Activated CD4-positive, alpha-beta T cell treated with anti-CD3 and anti-CD28 coated beads, Interleukin-2, amount 10 ng/mL, durations not matched to agents 7 days and 5 days (primary cell): ENCODE results near the gene RAD51B. TPM values are rescaled to one million over a fixed set of nuclear protein-coding genes. Genes with fewer than 3 reads are reported as not detected.

Experiments
- CTCF ChIA-PET: fragments of 350-600 bp; sonication (Branson Sonifier 250); formaldehyde crosslinking; loops from one replicate; lab custom pipeline; 2021; ENCODE audit warnings: antibody characterized with exemption; lab: Charles Lee
- POLR2A ChIA-PET: fragments of 350-600 bp; sonication (Branson Sonifier 250); formaldehyde crosslinking; loops from one replicate; lab custom pipeline; 2021; ENCODE audit warnings: antibody characterized with exemption; lab: Charles Lee
- DNase-seq: peaks from one replicate; pipeline ENCODE4 v3.0.0-alpha.2; 2020
- H3K27ac Mint-ChIP-seq: one replicate; pipeline ENCODE4 v1.8.0; 2021; ENCODE audit warnings: mild to moderate bottlenecking, moderate library complexity, mixed read lengths
- H3K27me3 Mint-ChIP-seq: one replicate; pipeline ENCODE4 v1.8.0; 2021; ENCODE audit warnings: mixed read lengths
- H3K36me3 Mint-ChIP-seq: one replicate; pipeline ENCODE4 v1.8.0; 2021; ENCODE audit warnings: low read depth, mixed read lengths
- H3K4me1 Mint-ChIP-seq: one replicate; pipeline ENCODE4 v1.8.0; 2021; ENCODE audit warnings: mixed read lengths
- H3K4me3 Mint-ChIP-seq: one replicate; pipeline ENCODE4 v1.8.0; 2021; ENCODE audit warnings: mild to moderate bottlenecking, moderate library complexity, mixed read lengths
- H3K9me3 Mint-ChIP-seq: one replicate; pipeline ENCODE4 v1.8.0; 2021; ENCODE audit warnings: mixed read lengths
- total RNA-seq, 2 experiments: library from RNA; stranded (reverse); gene quantifications; one replicate each; pipeline ENCODE4 v1.2.3, GENCODE V29; 2021

The RAD51B gene
- total RNA-seq, 2 experiments from 2014 or later: 20.6 to 30.3 TPM

DNA sequence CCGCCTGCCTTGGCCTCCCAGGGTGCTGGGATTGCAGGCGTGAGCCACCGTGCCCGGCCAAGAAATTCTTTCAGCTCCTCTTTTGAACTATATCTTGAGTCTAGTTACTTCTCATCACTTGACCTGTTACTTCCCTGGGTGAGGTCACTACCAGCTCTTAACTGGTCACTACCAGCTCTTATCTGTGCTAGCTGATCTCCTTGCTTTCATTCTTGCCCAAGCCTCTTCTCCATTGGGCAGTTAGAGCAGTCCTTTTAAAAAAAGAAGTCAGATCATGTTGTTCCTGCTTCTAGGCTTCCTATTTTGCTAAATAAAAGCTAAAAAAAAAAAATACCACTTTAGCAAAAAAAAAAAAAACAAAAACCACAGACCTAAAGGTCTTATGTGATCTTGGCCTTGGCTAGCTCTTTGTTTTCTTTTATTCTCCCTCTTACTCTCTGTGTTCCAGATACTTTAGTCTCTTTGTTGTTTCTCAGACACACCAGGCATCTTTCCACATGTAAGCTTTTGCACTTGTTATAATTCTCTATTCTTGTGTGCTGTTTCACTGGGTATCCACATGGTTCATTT, 63.5 kb downstream of the RAD51B start:
- H3K36me3 Mint-ChIP-seq: peaks cover 1% of the 10 kb centered on the region
- CTCF ChIA-PET: interaction anchor here (0.5 to 1.1 kb wide), 4 partner anchors 58 to 1223 kb away, joined by 3 to 5 read pairs (median 3); no protein-coding TSS in a partner anchor
- H3K27ac Mint-ChIP-seq: no peak overlapping the region
- H3K4me3 Mint-ChIP-seq: no peak overlapping the region
- H3K4me1 Mint-ChIP-seq: peaks cover 25% of the 10 kb centered on the region
- no peaks in the 10 kb centered on the region for H3K27me3 Mint-ChIP-seq
- no peak for DNase-seq
- POLR2A ChIA-PET: no interaction called here
- no peaks in the 10 kb centered on the region for H3K9me3 Mint-ChIP-seq

DNA sequence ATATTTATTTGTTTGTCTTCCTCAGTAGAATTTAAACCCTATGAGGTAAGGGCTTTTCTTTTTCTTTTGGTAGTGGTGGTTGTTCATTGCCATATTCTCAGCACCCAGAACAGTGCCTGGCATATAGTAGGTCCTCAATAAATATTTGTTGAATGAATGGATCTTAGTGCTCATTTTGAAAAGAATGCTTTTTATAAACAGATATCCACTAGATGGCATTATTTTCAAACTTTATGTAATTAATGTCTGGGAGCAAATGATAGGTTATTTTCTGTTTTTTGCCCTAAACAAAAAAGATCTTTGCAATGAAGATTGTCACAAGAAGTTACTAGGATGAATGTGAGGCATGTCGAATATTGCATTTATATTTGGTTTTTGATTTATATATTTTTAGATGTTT, 64.1 kb downstream of the RAD51B start:
- Mint-ChIP-seq H3K9me3 (no peaks in the 10 kb centered on the region), H3K36me3 (peaks cover 1% of the 10 kb centered on the region), H3K27me3 (no peaks in the 10 kb centered on the region), H3K4me1 (peaks cover 25% of the 10 kb centered on the region), H3K27ac (no peak overlapping the region), H3K4me3 (no peak overlapping the region)
- CTCF ChIA-PET: interaction anchor here (1.1 kb wide), 1 partner anchor 933 kb away, joined by 3 read pairs; no protein-coding TSS in a partner anchor
- DNase-seq: no peak
- POLR2A ChIA-PET: no interaction called here

DNA sequence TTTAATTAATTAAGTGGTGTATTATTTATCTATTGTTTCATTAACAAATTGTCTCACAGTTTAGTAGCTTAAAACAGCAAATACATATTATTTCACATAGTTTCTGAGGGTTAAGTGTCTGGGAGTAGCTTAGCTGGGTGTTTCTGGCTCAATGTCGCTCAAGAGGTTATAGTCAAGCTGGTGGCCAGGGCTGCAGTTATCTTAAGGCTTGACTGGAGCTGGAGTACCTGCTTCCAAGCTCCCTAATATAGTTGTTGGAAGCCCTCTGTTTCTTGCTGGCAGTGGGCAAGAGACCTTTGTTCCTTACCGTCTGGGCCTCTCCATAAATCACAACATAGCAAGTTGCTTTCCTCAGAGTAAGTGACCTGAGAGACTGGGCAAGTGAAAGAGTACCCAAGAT, 66.6 kb downstream of the RAD51B start:
- Mint-ChIP-seq H3K4me1 (peaks cover 20% of the 10 kb centered on the region), H3K27ac (no peak overlapping the region), H3K9me3 (no peaks in the 10 kb centered on the region), H3K27me3 (no peaks in the 10 kb centered on the region), H3K4me3 (no peak overlapping the region), H3K36me3 (no peaks in the 10 kb centered on the region)
- no peak for DNase-seq
- POLR2A ChIA-PET: interaction anchor here (0.6 kb wide), 1 partner anchor 309 kb away, joined by 5 read pairs; no protein-coding TSS in a partner anchor
- CTCF ChIA-PET: no interaction called here

DNA sequence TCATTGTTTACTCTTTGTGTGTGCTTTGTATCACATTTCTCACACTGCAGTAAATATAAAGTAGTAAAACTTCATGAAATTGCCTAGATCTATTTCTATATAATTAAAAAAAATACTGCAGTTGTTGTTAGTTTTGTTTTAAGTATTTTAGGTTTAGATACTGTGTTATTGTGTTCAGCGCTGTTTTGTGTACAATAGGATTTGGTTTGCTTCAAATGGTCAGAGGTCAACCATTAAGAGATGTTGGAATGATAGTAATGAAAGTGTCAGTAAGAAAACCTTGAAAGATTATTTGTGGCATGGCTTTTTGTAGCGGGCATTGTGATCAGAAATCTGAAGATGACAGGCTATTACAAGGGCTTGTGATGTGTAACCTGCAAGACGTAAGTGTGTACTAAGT, 67.9 kb downstream of the RAD51B start:
- H3K4me1 Mint-ChIP-seq: peaks cover 11% of the 10 kb centered on the region
- ChIA-PET CTCF (no interaction called here), POLR2A (no interaction called here)
- DNase-seq: no peak
- no peaks in the 10 kb centered on the region for H3K9me3 Mint-ChIP-seq
- H3K27ac Mint-ChIP-seq: no peak overlapping the region
- no peaks in the 10 kb centered on the region for H3K36me3 Mint-ChIP-seq
- H3K4me3 Mint-ChIP-seq: no peak overlapping the region
- H3K27me3 Mint-ChIP-seq: no peaks in the 10 kb centered on the region

DNA sequence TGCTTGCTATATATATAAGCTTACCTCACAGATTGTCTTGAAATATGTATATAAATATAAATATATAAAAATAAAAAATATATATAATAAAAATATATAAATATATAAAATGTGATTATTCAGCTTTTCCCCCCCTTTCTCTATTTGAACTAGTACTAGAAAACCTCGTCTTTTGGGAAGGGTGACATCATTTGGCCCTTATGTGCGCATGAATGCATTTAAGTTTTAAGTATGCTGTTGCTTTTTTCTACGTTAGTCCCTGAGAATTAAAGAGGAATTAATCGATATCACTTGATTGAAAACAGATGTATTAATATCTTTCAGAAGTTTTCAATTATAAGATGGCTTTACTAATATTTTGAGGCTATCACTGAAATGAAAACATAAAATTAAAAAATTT, 69.9 kb downstream of the RAD51B start:
- no peak for DNase-seq
- POLR2A ChIA-PET: no interaction called here
- Mint-ChIP-seq H3K9me3 (no peaks in the 10 kb centered on the region), H3K36me3 (no peaks in the 10 kb centered on the region), H3K27ac (no peak overlapping the region), H3K4me1 (peaks cover 3% of the 10 kb centered on the region), H3K4me3 (no peak overlapping the region), H3K27me3 (no peaks in the 10 kb centered on the region)
- CTCF ChIA-PET: no interaction called here

DNA sequence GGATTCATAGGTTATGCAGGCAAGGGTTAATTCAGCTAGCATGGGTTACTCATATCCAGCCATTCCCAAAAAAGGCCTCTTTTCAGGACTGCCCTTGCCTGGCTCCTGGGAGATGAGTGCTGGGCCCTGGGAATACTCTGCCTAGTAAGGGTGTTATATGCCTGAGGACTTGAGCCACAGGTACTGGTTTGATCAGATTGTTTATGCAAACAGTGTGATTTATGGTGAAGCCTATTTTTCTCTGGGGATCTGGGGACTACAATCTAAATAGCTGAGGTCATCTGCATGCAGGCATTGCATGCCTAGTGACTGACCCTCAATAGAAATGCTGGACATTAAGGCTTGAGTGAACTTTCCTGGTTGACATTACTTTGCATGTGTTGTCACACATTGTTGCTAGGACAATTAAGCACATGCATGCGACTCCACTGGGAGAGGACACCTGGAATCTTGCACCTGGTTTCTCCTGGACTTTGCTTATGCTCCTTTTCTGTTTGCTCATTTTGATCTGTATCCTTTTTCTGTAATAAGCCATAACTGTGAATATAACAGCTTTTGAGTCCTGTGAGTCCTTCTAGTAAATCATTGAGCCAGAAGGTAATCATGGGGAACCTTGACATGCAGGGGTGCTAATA, 73.0 kb downstream of the RAD51B start:
- no peak overlapping the region for H3K4me3 Mint-ChIP-seq
- H3K36me3 Mint-ChIP-seq: no peaks in the 10 kb centered on the region
- H3K27me3 Mint-ChIP-seq: no peaks in the 10 kb centered on the region
- ChIA-PET CTCF (interaction anchor here (0.6 kb wide), 1 partner anchor 54 kb away, joined by 3 read pairs; no protein-coding TSS in a partner anchor), POLR2A (no interaction called here)
- DNase-seq: no peak
- no peak overlapping the region for H3K27ac Mint-ChIP-seq
- H3K4me1 Mint-ChIP-seq: no peaks in the 10 kb centered on the region
- no peaks in the 10 kb centered on the region for H3K9me3 Mint-ChIP-seq

DNA sequence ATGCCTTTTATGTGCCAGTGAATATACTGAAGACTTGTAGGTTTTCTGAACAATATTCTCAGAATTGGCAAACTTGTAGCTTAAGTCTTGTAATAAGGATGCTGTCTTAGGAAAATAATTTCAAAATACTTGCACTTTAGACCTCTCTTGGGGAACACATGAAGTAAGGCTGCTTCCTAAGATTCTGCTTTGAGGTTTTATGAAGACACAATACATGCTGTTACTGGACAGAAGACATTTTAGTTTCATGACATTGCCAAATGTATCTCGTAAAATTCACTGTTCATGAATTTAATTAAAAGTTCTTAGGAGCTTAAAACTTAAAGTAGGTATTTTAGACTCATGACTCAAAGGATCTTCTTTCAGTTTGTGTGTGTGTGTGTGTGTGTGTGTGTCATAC, 80.7 kb downstream of the RAD51B start:
- Mint-ChIP-seq H3K27ac (no peak overlapping the region), H3K4me1 (peaks cover 5% of the 10 kb centered on the region), H3K9me3 (peaks cover 8% of the 10 kb centered on the region), H3K4me3 (no peak overlapping the region), H3K36me3 (peaks cover 13% of the 10 kb centered on the region), H3K27me3 (no peaks in the 10 kb centered on the region)
- ChIA-PET POLR2A (no interaction called here), CTCF (interaction anchor here (0.8 kb wide), 1 partner anchor 36 kb away, joined by 3 read pairs; no protein-coding TSS in a partner anchor)
- DNase-seq: no peak

DNA sequence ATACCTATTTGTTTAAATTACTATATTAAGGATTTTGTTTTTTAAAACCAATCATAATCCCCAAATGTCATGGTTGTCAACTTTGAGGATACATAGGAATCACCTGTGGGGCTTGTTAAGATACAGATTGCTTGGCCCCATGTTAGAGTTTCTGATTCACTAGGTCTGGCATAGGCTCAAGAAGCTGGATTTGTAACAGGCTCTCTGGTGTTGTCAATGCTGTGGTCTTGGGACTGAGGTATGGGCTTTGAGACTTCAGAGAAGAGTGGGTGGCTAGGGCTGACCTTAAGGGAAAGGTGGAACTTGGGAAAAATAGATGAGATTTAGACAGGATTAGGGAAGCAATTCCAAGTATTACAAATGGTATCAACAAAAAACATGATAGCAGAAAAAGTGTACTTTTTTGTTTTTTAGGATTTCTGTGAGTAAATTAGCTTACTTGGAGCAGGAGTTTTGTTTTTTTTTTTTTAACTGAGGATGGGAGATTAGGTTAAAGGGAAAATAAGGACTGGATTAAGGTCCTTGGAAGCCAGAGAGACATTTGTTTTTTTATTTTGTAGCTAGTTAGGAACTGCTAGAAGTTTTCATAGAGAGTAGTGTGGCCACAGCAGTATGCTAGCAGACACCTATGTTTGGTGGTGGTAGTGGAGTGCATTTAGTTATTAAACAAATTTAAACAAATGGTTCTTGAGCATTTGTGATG, 88.6 kb downstream of the RAD51B start:
- Mint-ChIP-seq H3K4me3 (no peak overlapping the region), H3K27me3 (no peaks in the 10 kb centered on the region), H3K36me3 (peaks cover 10% of the 10 kb centered on the region), H3K27ac (no peak overlapping the region), H3K4me1 (no peaks in the 10 kb centered on the region), H3K9me3 (no peaks in the 10 kb centered on the region)
- no peak for DNase-seq
- ChIA-PET POLR2A (no interaction called here), CTCF (interaction anchor here (0.6 kb wide), 1 partner anchor 37 kb away, joined by 3 read pairs; no protein-coding TSS in a partner anchor)

DNA sequence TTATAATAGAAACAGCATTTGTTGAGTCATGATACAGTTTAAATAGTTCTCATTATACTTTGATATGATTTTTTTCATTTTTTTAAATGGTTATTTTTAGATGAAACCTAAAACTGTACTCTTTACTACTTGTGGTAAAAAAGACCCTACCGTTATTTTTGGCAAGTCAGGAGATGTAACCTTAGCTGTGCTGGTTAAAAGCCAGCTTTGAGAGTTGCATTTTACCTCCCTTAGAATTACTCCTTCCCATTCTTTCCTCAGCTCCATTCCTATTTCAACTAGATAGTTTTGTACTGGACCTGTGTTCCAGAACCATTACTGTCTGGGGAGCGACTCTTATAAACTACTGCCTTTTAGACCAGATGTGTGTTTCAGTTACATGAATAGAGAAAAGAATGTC, 92.0 kb downstream of the RAD51B start:
- Mint-ChIP-seq H3K4me3 (no peak overlapping the region), H3K9me3 (no peaks in the 10 kb centered on the region), H3K36me3 (peaks cover 2% of the 10 kb centered on the region), H3K27me3 (no peaks in the 10 kb centered on the region), H3K27ac (no peak overlapping the region), H3K4me1 (no peaks in the 10 kb centered on the region)
- POLR2A ChIA-PET: no interaction called here
- no peak for DNase-seq
- CTCF ChIA-PET: no interaction called here

DNA sequence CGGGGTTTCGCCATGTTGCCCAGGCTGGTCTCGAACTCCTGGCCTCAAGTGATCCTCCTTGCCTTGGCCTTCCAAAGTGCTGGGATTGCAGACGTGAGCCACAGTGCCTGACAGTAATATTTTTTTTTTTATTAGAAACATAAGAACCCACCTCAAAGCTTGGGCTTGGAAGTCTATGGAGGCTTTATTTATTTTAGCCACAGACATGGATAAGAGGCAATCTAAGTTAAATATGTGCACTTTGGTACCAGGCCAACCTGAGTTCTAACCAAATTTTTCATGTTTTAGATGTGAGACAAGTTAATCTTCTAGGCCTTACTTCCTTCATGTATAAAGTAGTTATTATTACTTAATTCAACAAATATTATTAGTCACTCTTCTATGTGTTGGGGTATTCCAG, 96.9 kb downstream of the RAD51B start:
- CTCF ChIA-PET: no interaction called here
- H3K36me3 Mint-ChIP-seq: no peaks in the 10 kb centered on the region
- no peaks in the 10 kb centered on the region for H3K9me3 Mint-ChIP-seq
- no peak for DNase-seq
- POLR2A ChIA-PET: no interaction called here
- H3K4me3 Mint-ChIP-seq: no peak overlapping the region
- no peaks in the 10 kb centered on the region for H3K4me1 Mint-ChIP-seq
- no peaks in the 10 kb centered on the region for H3K27me3 Mint-ChIP-seq
- no peak overlapping the region for H3K27ac Mint-ChIP-seq

DNA sequence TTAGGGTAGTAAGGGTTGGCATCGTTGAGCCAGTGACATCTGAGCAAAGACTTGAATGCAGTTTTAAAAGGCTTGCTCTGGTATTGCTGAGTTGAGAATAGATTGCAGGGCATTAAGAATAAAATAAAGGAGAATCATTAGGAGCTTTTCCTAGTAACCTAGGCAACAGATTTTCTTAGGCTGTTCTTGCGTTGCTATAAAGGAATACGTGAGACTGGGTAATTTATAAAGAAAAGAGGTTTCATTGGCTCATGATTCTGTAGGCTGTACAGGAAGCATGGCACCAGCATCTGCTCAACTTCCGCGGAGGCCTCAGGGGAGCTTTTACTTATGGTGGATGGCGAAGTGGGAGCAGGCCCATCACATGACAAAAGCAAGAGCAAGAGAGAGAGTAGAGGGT, 97.4 kb downstream of the RAD51B start:
- no peak for DNase-seq
- H3K4me1 Mint-ChIP-seq: no peaks in the 10 kb centered on the region
- no peak overlapping the region for H3K4me3 Mint-ChIP-seq
- H3K9me3 Mint-ChIP-seq: no peaks in the 10 kb centered on the region
- no peaks in the 10 kb centered on the region for H3K27me3 Mint-ChIP-seq
- ChIA-PET POLR2A (no interaction called here), CTCF (no interaction called here)
- H3K27ac Mint-ChIP-seq: no peak overlapping the region
- no peaks in the 10 kb centered on the region for H3K36me3 Mint-ChIP-seq

DNA sequence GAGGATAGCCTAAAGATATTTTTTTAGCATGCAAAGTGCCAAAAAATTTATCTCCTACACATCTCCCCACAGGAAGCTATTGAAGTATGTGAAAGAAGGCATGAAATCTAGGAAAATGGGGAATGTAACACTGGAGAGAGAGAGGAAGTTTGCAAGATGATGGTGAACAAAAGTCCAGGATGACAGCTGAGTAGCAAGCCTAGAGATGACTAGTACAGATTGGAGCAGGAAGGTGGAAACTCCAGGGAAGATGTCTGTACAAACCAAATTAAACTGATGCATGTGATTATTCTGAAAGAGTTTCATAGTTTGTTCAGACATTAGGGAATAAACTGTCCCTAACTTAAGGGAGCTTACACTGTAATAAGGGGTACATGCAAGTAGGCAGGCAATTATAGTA, 99.3 kb downstream of the RAD51B start:
- ChIA-PET POLR2A (no interaction called here), CTCF (interaction anchor here (0.6 kb wide), 1 partner anchor 943 kb away, joined by 3 read pairs; no protein-coding TSS in a partner anchor)
- Mint-ChIP-seq H3K27ac (no peak overlapping the region), H3K27me3 (no peaks in the 10 kb centered on the region), H3K9me3 (no peaks in the 10 kb centered on the region), H3K36me3 (peaks cover 1% of the 10 kb centered on the region), H3K4me3 (no peak overlapping the region), H3K4me1 (no peaks in the 10 kb centered on the region)
- DNase-seq: no peak
